ENCODE data around the gene ARHGAP26.

The ARHGAP26 gene

DNA sequence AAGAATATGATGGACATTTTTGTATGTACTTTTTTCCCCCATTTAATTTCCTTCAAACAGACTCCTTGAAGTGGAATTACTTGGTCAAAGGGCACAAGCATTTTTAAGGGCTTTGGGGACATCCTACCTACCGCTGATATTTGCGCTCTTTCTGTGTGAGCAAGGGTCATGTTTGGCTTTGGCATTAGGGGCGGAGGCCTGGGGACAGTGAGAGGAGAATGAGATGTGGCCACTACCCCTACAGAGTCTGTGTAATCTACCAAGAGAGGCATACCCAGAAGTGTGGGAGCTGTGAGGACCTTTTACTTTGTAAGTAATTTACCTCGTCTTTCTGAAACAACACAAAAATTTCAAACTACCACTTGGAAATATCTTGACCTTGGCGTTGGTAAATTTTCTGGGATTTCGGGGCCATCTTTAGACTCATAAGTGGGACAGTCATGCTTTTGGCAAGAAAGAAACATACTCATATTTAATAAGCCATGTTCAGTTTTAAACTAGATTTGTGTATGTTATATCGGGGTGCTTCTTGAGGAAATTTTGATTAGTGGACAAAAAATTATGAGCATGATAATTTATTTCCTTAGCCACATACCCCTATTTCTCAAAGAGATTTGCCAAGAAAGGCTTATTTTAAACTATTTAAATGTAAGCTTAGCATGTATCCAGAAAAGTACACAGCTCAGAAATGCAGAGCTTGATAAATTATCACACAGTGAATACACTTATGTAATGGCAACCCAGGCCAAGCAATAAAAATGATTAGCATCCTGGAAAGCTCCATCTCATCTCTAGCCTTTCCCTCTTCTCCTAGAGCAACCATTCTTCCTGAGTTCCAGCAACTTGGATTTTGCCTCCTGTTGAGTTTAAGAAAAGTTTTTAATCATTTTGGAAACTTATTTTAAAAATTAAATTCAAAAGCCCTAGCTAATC lies 63.6 kb downstream of the ARHGAP26 start:
- DNase-seq, result no peak

DNA sequence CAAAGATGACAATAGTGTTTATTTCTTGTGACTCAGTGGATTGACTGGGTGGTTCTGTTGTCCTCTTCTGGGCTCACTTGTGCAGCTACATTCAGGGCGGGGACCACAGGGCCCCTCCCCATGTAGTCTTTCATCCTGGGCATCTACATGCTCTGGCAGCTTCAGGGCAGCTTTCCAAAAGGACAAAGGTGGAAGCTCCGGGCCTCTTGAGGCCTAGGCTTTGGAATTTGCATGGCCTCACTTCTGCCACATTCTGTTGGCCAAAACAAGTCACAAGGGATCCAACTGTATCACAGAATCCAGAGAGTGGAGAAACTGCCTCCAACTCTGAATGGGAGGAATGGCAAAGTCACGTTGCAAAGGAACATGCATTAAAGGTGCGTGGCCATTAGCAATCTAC lies 64.3 kb downstream of the ARHGAP26 start:
- DNase-seq, result no peak

DNA sequence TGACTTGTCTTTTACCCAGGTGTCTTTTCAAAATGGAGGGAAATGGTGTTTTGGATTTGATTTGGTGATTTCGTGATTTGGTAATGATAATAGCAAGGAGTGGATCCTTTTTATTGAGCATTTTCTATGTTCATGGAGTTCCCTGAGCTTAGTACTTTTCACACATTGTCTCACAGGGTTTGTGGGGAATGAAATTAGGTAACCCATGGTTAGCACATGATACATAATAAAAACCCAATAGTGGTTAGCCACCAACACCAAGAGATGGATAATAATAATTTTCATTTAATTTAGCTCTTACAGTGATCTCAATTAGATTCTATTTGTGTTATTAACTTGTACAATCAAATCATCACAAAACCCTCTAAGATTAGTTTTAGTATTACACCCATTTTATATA lies 65.4 kb downstream of the ARHGAP26 start:
- no peak for DNase-seq

DNA sequence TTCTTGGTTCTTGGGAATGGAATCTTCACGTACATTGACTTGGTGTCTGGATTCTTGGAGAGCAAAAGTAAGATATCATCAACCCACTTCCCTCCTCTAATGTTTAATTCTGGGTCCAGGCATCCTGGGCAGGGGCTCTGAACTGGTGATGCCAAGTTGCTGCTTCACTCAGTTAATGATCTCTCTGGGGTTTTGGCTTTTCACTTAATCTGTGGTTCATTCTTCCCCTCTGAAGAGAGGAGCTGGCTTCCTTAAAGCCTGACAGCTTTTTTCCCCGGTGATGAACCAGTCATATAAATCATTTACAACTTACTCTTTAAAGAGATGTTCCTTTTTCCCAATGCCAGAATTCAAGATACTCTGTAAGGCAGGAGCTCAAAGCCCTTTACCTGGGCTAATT lies 65.9 kb downstream of the ARHGAP26 start:
- no peak for DNase-seq

DNA sequence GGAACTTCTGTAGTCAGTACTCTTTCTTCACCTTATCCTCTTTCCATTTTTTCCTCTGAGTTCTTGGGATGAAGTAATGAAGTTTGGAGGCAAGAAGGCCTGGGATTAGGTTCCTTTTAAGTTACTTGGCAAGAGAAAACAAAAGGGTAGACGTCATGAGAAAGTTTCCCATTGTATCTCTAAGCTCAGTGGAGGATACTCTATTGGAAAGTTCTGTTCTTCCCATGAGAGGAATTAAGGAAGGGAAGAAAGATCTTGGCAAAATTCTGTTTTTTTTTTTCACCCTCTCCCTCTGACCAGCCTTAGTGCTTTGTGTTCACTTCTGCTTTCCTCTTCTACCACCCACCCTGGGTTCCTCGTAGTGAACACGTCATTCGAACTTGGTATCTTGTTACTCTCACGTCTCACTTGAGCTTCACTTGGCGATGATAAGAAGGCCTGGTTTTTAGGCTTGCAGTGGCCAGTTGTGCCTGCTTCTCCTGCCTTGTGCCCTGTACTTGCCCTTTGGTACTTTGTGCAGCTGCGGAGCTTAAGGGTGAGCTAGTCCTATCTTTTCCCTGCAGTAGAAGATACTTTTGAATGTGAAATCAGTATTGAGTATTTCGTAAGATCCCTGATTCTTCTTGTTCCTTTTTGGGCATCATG lies 67.0 kb downstream of the ARHGAP26 start:
- DNase-seq, result peak; percentile 92

DNA sequence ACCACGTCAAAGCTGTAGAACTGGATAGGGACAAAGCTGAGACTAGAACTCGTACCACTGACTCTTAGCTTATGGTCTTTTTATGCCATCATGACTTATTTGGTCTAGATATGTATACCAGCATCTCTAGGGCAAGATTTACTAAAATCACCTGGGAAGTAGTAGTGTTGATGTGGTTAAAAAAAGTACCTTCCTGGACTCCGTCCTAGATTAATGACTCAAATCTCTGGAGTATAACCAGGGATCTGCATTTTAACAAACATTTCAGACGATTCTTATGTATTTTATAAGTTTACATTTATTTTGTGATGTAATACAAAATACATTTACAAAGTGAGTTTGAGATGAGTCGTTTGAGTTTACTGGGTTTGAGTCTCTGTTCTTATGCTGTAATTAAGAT lies 68.7 kb downstream of the ARHGAP26 start:
- DNase-seq, result no peak

DNA sequence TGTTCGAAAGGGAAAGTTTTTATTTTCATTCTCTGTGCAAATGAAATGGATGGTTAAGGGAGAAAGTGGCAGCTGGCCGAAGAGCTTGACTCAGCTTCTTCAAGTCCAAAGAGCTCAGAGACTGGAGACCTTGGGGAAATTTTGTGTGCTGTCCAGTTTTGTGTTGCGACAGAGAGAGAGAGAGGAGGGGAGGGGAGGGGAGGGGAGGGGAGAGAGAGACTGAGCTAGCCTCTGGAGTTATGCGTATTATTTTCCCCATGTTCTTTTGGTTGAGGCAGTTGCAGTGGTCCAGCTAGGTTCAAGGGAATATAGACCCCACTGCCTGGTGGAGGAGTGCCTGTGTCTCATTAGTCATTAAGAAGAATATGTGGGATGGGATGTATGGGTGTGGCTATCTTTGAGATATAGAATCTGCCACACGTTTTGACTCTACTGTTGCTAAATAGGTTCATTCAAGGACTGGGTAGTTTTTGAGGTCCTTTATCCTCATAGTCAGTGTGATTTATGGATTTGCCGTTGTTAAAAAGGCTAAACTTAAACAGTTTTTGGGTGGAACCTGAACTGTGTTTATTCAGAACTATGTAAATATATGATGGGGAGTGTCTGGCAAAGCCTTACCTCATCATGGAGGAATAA lies 69.7 kb downstream of the ARHGAP26 start:
- DNase-seq, result peak; percentile 85

DNA sequence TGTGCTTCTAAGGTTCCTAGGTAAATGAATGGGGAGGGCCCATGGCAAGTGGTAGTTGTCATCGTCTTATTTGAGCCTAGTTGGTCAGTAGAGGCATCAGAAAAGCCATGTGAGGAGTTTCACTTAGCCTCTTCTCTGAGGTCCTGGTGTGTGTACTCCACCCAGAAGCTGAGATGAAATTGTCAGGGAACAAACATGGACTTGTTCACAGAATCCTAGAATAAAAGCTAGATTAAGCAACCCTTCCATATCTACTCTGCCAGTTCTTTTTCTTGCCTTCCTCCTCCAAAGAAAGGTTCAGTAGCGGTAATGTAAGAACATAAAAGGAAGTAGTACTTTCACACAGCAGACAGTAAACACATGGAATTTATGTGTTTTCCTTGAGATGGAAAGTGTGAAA lies 70.4 kb downstream of the ARHGAP26 start:
- DNase-seq, result peak; percentile 31

DNA sequence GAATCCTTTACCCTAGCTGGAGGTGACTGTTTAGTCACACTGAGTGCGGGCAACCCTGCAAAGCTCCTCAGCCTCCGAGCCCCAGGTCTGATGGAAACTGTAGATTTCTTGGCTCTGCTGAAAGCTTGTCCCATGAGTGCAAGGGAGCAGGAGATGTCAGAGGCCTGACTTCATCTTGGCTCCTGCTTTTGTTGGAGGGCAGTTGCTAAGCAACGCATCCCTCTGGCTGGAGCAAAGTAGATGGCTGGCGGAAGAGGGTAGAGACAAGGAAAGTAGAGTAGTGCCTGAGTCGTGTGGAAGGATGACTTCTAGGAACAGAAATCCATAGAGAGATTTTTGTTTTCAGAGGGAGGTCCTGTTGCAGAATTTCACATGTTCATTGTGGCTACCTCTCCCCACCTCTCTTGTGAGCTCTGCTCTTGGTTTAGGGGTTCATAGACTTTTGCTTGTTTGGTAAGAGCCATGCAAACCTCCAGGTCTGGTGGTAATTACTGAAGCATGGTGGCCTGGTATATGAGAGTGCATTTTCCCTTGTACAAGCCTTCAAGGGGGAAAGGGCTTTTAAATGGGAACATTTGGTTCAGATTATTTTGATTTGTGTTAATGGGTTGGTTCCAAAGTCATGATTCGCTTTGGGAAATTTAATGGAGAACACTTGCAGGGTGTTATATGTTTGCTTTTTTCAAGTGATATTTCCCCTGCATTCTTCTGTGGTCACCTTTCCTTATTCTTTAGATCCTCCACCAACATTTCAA lies 71.5 kb downstream of the ARHGAP26 start:
- no peak for DNase-seq

DNA sequence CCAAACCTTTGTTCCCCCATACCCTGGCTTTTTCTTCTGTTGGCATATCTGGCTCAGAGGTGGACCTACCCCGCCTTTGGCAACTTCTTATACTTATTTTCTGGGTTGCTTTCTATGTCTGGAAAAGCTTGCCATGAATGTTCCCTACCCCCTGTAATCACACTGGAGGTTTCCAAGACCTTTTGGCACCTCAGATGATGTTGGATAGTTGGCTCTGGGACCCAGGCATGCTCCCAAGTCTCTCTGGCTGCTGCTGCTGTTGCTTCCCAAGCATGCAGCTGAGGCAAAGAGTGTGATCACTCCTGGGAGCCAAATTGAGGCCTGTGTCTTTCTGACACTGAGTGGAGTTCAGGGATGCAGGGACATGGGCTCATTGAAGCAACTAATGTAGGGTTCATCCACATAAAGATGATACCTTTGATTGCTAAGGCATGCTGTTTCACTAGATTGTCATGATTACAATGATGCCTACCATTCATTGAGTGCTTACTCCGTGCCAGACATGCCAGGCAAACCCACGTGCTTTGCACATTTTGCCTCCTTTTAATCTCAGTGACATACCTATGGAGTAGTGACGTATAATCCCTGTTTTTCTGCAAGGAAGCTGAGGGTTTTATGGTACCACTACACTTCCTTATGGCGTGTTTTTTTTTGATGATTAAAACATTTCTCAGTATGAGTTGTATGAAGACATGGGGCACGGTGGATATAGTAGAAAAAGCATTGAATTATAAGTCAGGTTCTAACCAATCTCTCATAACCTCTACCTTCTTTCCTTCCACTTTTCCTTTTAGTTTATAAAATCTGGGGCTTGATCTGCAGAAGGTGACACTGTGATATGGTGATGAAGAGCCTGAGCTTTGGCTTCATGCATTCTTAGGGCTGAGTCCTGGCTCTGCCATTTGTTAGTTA lies 73.1 kb downstream of the ARHGAP26 start:
- no peak for DNase-seq

DNA sequence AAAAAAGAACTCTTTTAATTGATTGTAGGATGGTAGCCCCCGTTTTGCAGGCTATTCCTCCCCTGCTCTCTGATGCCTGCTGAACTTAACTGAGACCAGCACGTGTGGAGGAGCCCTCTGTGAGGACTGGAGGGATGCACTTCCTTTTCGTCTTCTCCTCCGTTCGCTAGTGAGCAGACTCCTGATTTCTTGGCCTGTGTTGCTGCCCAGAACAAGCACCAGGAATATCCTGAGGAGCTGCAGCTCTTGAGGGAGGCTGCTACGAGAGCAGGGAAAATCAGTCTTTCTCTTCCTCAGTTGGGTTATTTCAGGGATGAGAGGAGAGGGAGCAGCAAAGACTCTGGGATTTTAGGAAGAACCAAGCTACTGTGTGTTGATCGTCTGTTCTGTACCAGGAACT lies 74.7 kb downstream of the ARHGAP26 start:
- no peak for DNase-seq

DNA sequence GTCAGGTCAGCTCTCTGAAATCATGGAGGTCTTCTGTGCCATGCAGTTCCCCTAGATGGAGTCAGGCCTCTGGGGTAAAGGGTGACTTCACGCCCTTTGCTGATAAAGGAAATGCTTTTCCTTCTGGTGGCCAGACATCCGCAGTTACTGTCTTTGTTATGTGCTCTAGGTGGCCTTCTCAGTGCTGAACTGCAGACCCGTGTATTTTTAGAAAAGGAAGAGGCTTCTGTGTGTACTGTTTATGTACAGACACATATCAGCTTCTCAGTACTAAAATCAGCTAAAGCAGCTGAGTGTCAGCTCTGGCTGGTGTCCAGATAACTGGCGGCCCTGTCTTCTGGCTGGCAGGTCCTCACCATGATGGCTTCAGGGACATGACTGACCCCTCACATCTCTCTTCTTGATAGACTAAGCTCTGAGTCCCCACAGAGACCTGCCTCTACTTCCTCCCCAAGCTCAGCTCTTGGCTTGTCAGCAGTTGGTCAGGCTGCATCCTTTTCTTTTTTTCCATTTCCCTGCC lies 75.3 kb downstream of the ARHGAP26 start:
- DNase-seq, result peak; percentile 20

DNA sequence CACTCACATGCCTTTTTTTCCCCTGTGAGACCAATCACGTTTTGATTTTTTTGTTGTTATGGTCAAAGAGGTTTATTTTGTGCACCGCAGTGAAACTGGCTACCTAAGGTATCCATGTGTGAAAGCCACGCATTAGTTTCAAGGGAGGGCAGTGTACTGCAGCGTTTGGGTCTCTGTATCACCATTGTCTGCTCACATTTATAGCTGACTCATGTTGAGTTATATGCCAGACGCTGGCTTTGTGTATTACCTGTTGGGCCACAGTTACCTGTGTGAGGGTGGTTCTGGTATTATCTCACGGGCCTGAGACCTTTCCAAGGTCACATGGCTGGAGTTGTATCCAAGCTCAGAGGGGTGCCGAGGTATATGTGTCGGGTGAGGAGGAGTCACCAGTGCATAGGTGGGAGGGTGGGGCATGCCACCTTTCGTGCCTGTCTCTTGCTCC lies 75.8 kb downstream of the ARHGAP26 start:
- no peak for DNase-seq

DNA sequence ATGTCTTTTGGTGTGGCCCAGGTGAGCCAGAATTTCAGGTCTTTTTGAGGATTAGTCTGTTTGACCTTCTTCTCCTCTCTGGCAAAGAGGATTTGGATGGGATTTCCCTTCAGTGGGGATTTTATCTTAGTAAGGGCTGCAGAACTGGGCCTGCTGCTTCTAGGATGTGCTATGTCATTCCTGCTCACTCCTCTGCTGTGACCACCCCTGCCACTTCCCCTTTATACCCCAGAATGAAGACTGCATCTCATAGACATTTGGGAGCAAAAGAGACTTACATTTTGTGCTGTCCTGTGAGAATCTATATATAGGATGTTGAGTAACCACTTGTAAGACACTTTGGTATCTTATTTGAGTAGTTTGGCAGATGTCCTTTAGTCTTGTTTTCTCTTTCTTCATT lies 76.2 kb downstream of the ARHGAP26 start:
- DNase-seq, result peak; percentile 72

DNA sequence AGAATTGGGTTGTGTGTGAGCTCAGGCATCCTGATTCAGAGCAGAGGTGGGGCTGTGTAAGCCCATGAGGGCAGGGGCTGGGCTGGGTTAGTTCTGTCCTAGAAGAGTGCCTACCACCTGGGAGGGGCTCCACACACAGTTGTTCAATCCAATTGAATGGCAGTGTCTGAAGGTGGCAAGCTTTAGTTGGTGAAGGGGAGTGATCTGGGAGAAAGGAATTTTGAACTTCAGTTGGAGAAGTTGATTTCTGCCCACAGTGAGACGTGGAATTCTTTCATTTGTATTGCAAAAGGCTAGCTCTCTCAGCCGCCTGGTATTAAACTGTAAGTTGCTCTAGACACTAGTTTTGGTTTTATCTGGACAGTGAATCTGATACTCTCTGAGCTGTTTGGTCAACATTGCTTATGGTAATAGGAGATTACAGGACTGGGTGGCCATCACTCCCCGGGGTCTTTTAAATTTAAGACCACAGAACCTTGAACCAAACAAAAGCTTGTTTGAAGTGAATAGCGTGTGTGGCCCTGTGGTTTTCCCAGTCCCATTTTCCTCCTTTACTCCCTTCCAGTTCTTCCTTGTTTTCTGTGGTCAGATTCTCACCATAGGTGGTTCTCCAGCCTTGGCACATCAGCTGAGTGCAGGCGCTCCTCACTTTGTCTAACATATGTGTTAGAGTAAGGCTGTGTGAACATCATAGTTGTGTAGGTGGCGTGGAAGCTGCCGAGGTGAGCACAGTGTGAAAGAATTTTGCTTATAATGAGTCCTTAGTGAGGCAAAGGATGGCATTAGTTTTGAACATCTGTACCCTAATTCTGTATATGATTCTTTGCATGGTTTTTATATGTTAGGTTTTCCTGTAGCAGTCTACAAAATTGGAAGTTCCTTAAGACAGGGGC lies 78.0 kb downstream of the ARHGAP26 start:
- DNase-seq, result no peak

DNA sequence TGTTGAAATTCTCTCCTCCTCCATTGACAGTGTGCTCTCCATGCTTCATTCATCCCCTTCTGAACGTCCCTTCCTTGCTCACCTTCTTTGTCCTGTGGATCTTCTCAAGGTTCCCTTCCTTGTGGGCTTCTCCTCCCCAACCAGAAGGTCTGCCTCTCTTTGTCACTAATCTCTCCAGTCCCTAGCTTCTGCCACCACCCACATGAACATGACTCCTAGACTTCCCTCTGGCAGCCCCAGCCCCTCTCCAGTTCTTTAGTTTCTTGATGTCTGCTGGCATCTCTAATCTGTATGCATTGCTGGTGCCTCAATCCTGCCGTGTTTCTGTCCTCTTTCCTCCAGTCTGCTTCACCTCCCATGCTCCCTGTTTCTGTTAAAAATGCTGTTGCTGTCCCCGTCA lies 79.3 kb downstream of the ARHGAP26 start:
- DNase-seq, result peak; percentile 27

DNA sequence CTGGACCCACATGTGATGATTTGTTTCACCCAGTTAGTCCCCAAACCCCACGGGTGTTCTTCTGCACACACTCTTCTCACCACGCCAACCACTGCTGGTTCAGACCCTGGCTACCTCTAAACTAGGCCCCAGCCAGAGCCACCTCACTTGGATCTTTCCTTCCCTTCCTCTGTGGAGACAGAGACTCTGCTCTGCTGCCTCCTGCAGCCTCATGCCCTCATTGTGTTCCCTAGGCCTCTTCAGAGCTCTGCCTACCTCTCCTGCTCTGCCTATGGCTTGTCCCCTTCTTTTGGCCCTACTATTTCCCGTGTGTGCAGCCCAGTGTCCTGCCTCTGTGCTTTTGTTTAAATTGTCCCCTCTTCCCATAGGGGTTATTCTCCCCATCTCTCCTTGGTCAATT lies 79.7 kb downstream of the ARHGAP26 start:
- no peak for DNase-seq

DNA sequence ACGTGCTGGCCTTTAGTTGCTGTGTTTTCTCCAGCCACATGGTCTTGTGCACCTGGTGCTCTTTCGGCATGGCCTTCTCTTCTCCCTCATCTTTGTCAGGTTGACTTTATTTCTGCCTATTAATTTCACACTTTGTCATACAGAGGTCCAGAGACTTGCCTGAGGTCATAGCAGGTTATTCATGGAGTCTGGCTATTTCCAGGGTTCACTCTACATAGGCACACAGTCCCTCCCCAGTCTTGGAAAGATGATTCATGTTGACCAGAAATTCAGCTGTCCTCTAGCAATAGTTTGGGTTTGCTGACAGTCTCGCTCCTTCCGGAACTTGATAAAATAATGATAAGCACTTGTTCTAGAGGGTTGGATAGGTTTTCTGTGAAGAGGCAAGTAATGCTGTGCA lies 81.6 kb downstream of the ARHGAP26 start:
- DNase-seq, result no peak

DNA sequence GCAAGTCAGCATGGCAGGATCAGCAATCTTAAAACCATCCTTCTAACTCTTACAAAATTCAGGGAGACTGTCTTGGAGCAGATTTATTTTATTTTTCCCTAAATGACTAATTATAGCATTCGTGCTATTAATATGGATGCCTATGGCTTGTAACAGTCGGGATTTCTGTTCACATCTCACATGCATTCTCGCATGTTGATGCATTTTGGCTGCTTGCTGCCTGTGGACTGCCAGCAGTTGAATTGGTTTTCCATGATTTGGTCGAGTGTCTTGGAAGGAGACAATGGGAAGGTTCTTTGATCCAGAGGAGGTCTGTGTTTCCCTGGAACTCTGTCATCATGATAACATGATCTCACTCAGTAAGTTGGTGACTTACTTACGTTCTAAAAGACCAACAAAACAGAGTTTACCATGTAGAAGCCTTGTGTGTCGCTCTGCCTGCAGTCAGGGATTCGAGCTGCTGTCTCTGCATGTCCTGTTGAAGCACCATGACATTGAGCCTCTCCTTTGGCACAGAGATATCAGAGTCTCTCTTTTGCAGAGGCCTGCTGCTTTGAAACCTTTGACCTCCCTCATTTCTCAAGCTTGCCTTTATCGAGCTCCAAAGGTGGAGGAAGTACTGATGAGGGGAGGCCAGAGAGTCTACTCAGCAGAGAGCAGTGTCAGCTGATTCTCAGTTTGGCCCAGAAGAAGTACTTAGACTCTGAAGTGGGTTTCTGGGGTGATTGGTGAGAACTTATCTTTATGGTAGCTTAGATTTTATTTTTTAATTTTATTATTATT lies 82.4 kb downstream of the ARHGAP26 start:
- DNase-seq, result no peak

DNA sequence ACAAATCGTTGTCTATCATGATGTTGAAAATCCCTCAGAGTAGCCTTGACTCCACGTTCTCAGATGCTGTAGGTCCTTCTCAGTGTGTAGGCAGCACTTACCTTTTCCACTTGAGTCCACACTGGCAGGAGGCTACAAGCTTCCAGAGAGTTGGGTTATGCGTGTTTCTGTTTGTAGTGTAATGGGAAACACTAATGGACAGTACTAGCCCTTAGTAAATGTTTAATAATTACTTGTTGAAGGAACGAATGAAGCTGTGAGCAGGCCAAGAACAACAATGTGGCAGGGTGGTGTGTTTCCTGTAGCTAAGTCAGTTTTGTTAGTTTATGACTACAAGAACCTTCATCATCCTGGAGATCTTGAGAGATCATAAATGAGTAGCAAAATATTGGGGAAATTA lies 83.5 kb downstream of the ARHGAP26 start:
- no peak for DNase-seq
